ENCODE measurements around the gene KAZN.

KAZN gene

GRCh38 chr1:14612256-14612655 lies 13.8 kb downstream of the KAZN start:
- no peak for DNase-seq (ENCODE audit: low read depth in 1 of 2, low spot score in 1 of 2)

- no peak for DNase-seq (ENCODE audit: low read depth in 1 of 2, low spot score in 1 of 2)
These were observed 15.4 kb downstream of the KAZN start for GRCh38 chr1:14613926-14614325.

GRCh38 chr1:14614341-14614740 lies 15.9 kb downstream of the KAZN start:
- no peak for DNase-seq (ENCODE audit: low read depth in 1 of 2, low spot score in 1 of 2)

GRCh38 chr1:14615549-14616218 lies 17.2 kb downstream of the KAZN start:
- no peak for DNase-seq (ENCODE audit: low read depth in 1 of 2, low spot score in 1 of 2)

GRCh38 chr1:14616632-14617396 lies 18.3 kb downstream of the KAZN start:
- no peak for DNase-seq (ENCODE audit: low read depth in 1 of 2, low spot score in 1 of 2)

- DNase-seq (ENCODE audit: low read depth in 1 of 2, low spot score in 1 of 2), result no peak
These were observed 19.3 kb downstream of the KAZN start for GRCh38 chr1:14617791-14618190.

GRCh38 chr1:14620941-14621340 lies 22.5 kb downstream of the KAZN start:
- DNase-seq (ENCODE audit: low read depth in 1 of 2, low spot score in 1 of 2), result no peak

- DNase-seq (ENCODE audit: low read depth in 1 of 2, low spot score in 1 of 2), result no peak
These were observed 24.6 kb downstream of the KAZN start for GRCh38 chr1:14623090-14623489.

GRCh38 chr1:14624941-14625340 lies 26.5 kb downstream of the KAZN start:
- no peak for DNase-seq (ENCODE audit: low read depth in 1 of 2, low spot score in 1 of 2)

GRCh38 chr1:14625572-14625971 lies 27.1 kb downstream of the KAZN start:
- no peak for DNase-seq (ENCODE audit: low read depth in 1 of 2, low spot score in 1 of 2)

GRCh38 chr1:14625996-14626395 lies 27.5 kb downstream of the KAZN start:
- DNase-seq (ENCODE audit: low read depth in 1 of 2, low spot score in 1 of 2), result no peak

- DNase-seq (ENCODE audit: low read depth in 1 of 2, low spot score in 1 of 2), result no peak
These were observed 28.6 kb downstream of the KAZN start for GRCh38 chr1:14626869-14627607.

GRCh38 chr1:14627608-14628489 lies 29.4 kb downstream of the KAZN start:
- DNase-seq (ENCODE audit: low read depth in 1 of 2, low spot score in 1 of 2), result no peak

GRCh38 chr1:14629363-14630014 lies 31.0 kb downstream of the KAZN start:
- DNase-seq (ENCODE audit: low read depth in 1 of 2, low spot score in 1 of 2), result no peak

GRCh38 chr1:14630986-14631385 lies 32.5 kb downstream of the KAZN start:
- no peak for DNase-seq (ENCODE audit: low read depth in 1 of 2, low spot score in 1 of 2)

- no peak for DNase-seq (ENCODE audit: low read depth in 1 of 2, low spot score in 1 of 2)
These were observed 32.9 kb downstream of the KAZN start for GRCh38 chr1:14631421-14631820.

GRCh38 chr1:14634486-14634885 lies 36.0 kb downstream of the KAZN start:
- no peak for DNase-seq (ENCODE audit: low read depth in 1 of 2, low spot score in 1 of 2)

- DNase-seq (ENCODE audit: low read depth in 1 of 2, low spot score in 1 of 2), result no peak
These were observed 36.9 kb downstream of the KAZN start for GRCh38 chr1:14635421-14635820.

GRCh38 chr1:14636897-14637632 lies 38.6 kb downstream of the KAZN start:
- DNase-seq (ENCODE audit: low read depth in 1 of 2, low spot score in 1 of 2), result no peak
